ENCODE measurements around the gene MINDY2. TPM values are rescaled to one million over a fixed set of nuclear protein-coding genes. Genes with fewer than 3 reads are reported as not detected.

MINDY2 gene
- total RNA-seq, 1 donor from 2014 or later, result 17.5 TPM

- no peak for DNase-seq
These were observed 118.3 kb downstream of the MINDY2 start for GRCh38 chr15:58889363-58889762.

GRCh38 chr15:58898150-58898680, 127.1 kb downstream of the MINDY2 start:
- no peak for DNase-seq

- no peak for DNase-seq
These were observed 129.5 kb downstream of the MINDY2 start for GRCh38 chr15:58900631-58901030.

- no peak for DNase-seq
These were observed 137.6 kb downstream of the MINDY2 start for GRCh38 chr15:58908550-58909309.

- no peak for DNase-seq
These were observed 138.5 kb downstream of the MINDY2 start for GRCh38 chr15:58909616-58910015.

- no peak for DNase-seq
These were observed 139.4 kb downstream of the MINDY2 start for GRCh38 chr15:58910456-58910855.

Other genes starting within 250 kb of the MINDY2 start
- gene ADAM10, start 21.6 kb upstream of the MINDY2 start, total RNA-seq, result 232 and 310 TPM in 2 replicates
- gene SLTM, start 162.4 kb downstream of the MINDY2 start, total RNA-seq, result 81.7 and 84.6 TPM in 2 replicates
- 16.2 and 22.2 TPM in 2 replicates for gene RNF111, start 216.4 kb downstream of the MINDY2 start, total RNA-seq

Measured in dermis blood vessel endothelial cell (primary cell).